GM12878 (cell line): ENCODE results near the gene RXFP3. TPM values are rescaled to one million over a fixed set of nuclear protein-coding genes. Genes with fewer than 3 reads are reported as not detected.

Experiments
- ATAC-seq: fragments of 200-7000 bp; cut with Tn5 transposase; 3 replicates; pipeline ENCODE4 v1.9.1; 2020; ENCODE audit warnings: mild to moderate bottlenecking, moderate library complexity
- BruUV-seq: library from RNA; stranded (reverse); fragments of 400-500 nt; replicated peaks from 2 replicates; lab custom pipeline; 2021; lab: Mats Ljungman, UMichigan
- CTCF ChIA-PET: fragments of 300-600 bp; sonication (Branson Sonifier 250); formaldehyde crosslinking; extraction: SDS; loops from one replicate; lab custom pipeline; 2021; ENCODE audit warnings: inconsistent platforms; lab: Yijun Ruan, JAX
- POLR2A ChIA-PET: fragments of 350-600 bp; formaldehyde crosslinking; extraction: SDS; loops from one replicate; lab custom pipeline; 2021; ENCODE audit warnings: inconsistent platforms; lab: Charles Lee
- RAD21 ChIA-PET: fragments of 300-600 bp; sonication (Branson Sonifier 250); formaldehyde crosslinking; loops from one replicate; lab custom pipeline; 2023; ENCODE audit warnings: antibody characterized with exemption; ENCODE audit not compliant: unreplicated experiment; lab: Charles Lee
- SMC1A ChIA-PET: fragments of 300-600 bp; sonication (Branson Sonifier 250); formaldehyde crosslinking; loops from one replicate; lab custom pipeline; 2023; ENCODE audit not compliant: unreplicated experiment, uncharacterized antibody; lab: Charles Lee
- DNase-seq: peaks from one replicate; pipeline ENCODE4 v3.0.0-alpha.2; 2011; ENCODE audit warnings: low read depth, low spot score
- FAIRE-seq: peaks from 3 replicates; lab custom pipeline; 2011; peaks lifted over from hg19 to GRCh38; lab: Jason Lieb, UNC
- H2AFZ ChIP-seq: 2 replicates; pipeline ENCODE4 v1.6.0; 2011; ENCODE audit warnings: low read depth, low read length, control low read depth; ENCODE audit not compliant: control insufficient read depth
- H3K27ac ChIP-seq: 2 replicates; pipeline ENCODE4 v1.5.1; 2011; ENCODE audit warnings: control low read depth; ENCODE audit not compliant: control insufficient read depth, insufficient read depth
- H3K27me3 ChIP-seq, 2 experiments: replicated peaks in 1 of 2; 2 replicates each; pipeline versions ENCODE4 v1.6.0 to v1.6.1; 2011; ENCODE audit warnings: low read length in 1 of 2; ENCODE audit not compliant: control insufficient read depth in 2 of 2, insufficient read depth in 2 of 2
- H3K36me3 ChIP-seq, 2 experiments: 2 replicates each; pipeline ENCODE4 v1.5.1; 2011; ENCODE audit warnings: low read length in 1 of 2; ENCODE audit not compliant: control insufficient read depth in 2 of 2, insufficient read depth in 2 of 2
- H3K4me1 ChIP-seq: 2 replicates; pipeline ENCODE4 v1.6.1; 2011; ENCODE audit warnings: mild to moderate bottlenecking, low read length, moderate library complexity, mixed read lengths; ENCODE audit not compliant: control insufficient read depth, insufficient read depth
- H3K4me2 ChIP-seq: 2 replicates; pipeline ENCODE4 v1.6.0; 2011; ENCODE audit warnings: control low read depth; ENCODE audit not compliant: control insufficient read depth, insufficient read depth
- H3K4me3 ChIP-seq: fragments of 200-600 bp; sonication (generic); 2 replicates; pipeline ENCODE4 v1.5.1; 2016
- H3K79me2 ChIP-seq: 2 replicates; pipeline ENCODE4 v1.6.0; 2011; ENCODE audit warnings: low read length; ENCODE audit not compliant: control insufficient read depth, insufficient read depth
- H3K9ac ChIP-seq: 2 replicates; pipeline ENCODE4 v1.8.0; 2011; ENCODE audit warnings: low read length, control low read depth, mixed read lengths; ENCODE audit not compliant: control insufficient read depth, insufficient read depth
- H3K9me3 ChIP-seq: replicated peaks from 3 replicates; pipeline ENCODE4 v1.5.1; 2011; ENCODE audit warnings: mild to moderate bottlenecking, low read length; ENCODE audit not compliant: control insufficient read depth, insufficient read depth
- H4K20me1 ChIP-seq: 2 replicates; pipeline ENCODE4 v1.6.0; 2011; ENCODE audit not compliant: control insufficient read depth, insufficient read depth
- CBFB ChIP-seq: IDR thresholded peaks from 2 replicates; pipeline ENCODE4 v1.6.1; 2016; ENCODE audit warnings: antibody characterized with exemption, low read depth
- CREM ChIP-seq: IDR thresholded peaks from 2 replicates; pipeline ENCODE4 v1.6.1; 2014; ENCODE audit warnings: antibody characterized with exemption, low read depth
- NKRF ChIP-seq: fragments of 450-650 bp; conservative IDR thresholded peaks from 2 replicates; pipeline ENCODE4 v1.6.1; 2017; ENCODE audit warnings: mild to moderate bottlenecking, moderate library complexity
- PAX5 ChIP-seq: IDR thresholded peaks from 2 replicates; pipeline ENCODE4 v1.6.1; 2011; ENCODE audit warnings: low read depth, low read length, borderline replicate concordance
- POLR2A ChIP-seq: IDR thresholded peaks from 2 replicates; pipeline ENCODE4 v1.6.1; 2011; ENCODE audit warnings: low read depth, mild to moderate bottlenecking, low read length
- RAD21 ChIP-seq: IDR thresholded peaks from 2 replicates; pipeline ENCODE4 v1.6.1; 2011; ENCODE audit warnings: mild to moderate bottlenecking, low read depth, low read length, moderate library complexity; ENCODE audit not compliant: insufficient read depth
- RAD51 ChIP-seq: fragments of 450-650 bp; IDR thresholded peaks from 2 replicates; pipeline ENCODE4 v1.6.1; 2016; ENCODE audit warnings: moderate library complexity, mild to moderate bottlenecking, inconsistent platforms
- ZBTB4 ChIP-seq: fragments of 450-650 bp; formaldehyde crosslinking; IDR thresholded peaks from 2 replicates; pipeline ENCODE4 v1.4.0; 2022; ENCODE audit warnings: mild to moderate bottlenecking, moderate library complexity
- WGBS: methylation state at CpG from one replicate; pipeline ENCODE4 v1.1.6; 2016; ENCODE audit warnings: low lambda C conversion rate; ENCODE audit not compliant: insufficient replicate concordance, insufficient coverage; ENCODE audit errors: missing lambda C conversion rate; 5-methylcytosine and 5-hydroxymethylcytosine counted together
- in situ Hi-C: fragments of 300-500 bp; cut with MboI; formaldehyde crosslinking; loops from 9 replicates; pipeline ENCODE4 v1.14.3; 2018; ENCODE audit warnings: mixed read lengths
- intact Hi-C: fragments of 100-400 bp; cut with micrococcal nuclease; formaldehyde crosslinking; loops from one replicate; pipeline ENCODE4 v1.14.2; 2022; ENCODE audit not compliant: unreplicated experiment
- polyA plus RNA-seq, 11 experiments: library from polyadenylated mRNA; depleted of rRNA in 4 of 11; unstranded in 6 of 11; stranded (reverse) in 5 of 11; fragments of >200 nt; fragmentation: Nextera tagmentation in 4 of 11; fragmentation: Illumina TruSeq in 1 of 11; extraction: Ambion mirVana in 4 of 11; extraction: Trizol in 1 of 11; gene quantifications; 1 replicate in 1 of 11; 2 replicates in 10 of 11; pipeline versions ENCODE4 v1.2.1 to v1.2.3, GENCODE V29; 2011 to 2016; ENCODE audit warnings: inconsistent platforms in 2 of 11, missing spikeins in 2 of 11, low read depth in 1 of 11
- total RNA-seq, 4 experiments: library from RNA; depleted of rRNA in 3 of 4; stranded (reverse); fragments of >200 nt in 3 of 4; fragmentation: Illumina TruSeq in 1 of 4; extraction: Trizol in 1 of 4; gene quantifications; 2 replicates each; pipeline versions ENCODE4 v1.2.1 to v1.2.3, GENCODE V29; 2013 to 2021
- TF ChIP-seq, protein P1 (sequence below): fragments of 150-350 bp; IDR thresholded peaks from 2 replicates; pipeline ENCODE4 v1.6.1; 2016; ENCODE audit warnings: low read depth, low read length

RXFP3 gene
- total and polyA plus RNA-seq, 10 of the 15 experiments (the other 5 are each of a cell fraction or from before 2014, with no cell fraction given) = 0.03 to 0.06 TPM; not detected in 8

DNA sequence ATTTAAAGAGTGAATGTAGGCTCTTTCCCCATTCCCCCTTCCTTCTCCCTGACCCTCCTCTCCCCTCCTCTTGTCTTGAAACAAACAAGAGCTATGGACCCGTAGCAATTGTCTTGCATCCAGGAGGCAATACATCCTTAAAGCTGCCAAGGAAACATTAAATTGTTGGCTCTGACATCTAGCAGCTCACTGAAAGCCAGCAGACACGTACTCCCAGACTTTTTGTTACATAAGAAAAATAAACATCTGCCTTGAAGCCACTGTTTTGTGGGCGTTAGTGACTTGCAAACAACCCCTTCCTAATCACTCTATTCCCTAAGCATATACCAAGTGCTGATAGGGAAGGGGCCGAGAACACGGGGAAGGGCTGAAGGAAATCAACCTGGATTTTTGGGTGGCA, 39.7 kb downstream of the RXFP3 start:
- intact Hi-C loops = loop anchor here (10.0 kb wide), 1 partner anchor 811 kb away; no protein-coding TSS in a partner anchor
- ChIA-PET SMC1A (interaction anchor here (0.7 kb wide), 1 partner anchor 13 kb away, joined by 3 read pairs; no protein-coding TSS in a partner anchor), RAD21 (no interaction called here), CTCF (interaction anchor here (0.6 to 1.9 kb wide), 6 partner anchors 9 to 832 kb away, joined by 3 to 6 read pairs (median 3); no protein-coding TSS in a partner anchor), POLR2A (no interaction called here)
- 74% methylated on average over 5 of the region's 5 CpGs for WGBS
- FAIRE-seq (no peak), DNase-seq (no peak), ATAC-seq (no peak)
- H3K27ac ChIP-seq = no peak overlapping the region
- H3K9me3 ChIP-seq = no peaks in the 10 kb centered on the region
- in situ Hi-C loops = no loop called here
- H3K36me3 ChIP-seq = no peaks in the 10 kb centered on the region
- no TSS peak for BruUV-seq
- no peak overlapping the region for H2AFZ ChIP-seq
- H3K4me2 ChIP-seq = no peak overlapping the region
- no peak overlapping the region for H3K9ac ChIP-seq
- no peaks in the 10 kb centered on the region for H3K79me2 ChIP-seq
- H4K20me1 ChIP-seq = no peaks in the 10 kb centered on the region
- peaks cover 17% of the 10 kb centered on the region for H3K4me1 ChIP-seq
- no peaks in the 10 kb centered on the region for H3K27me3 ChIP-seq
- no peak for TF ChIP-seq RAD21
- no peak for TF ChIP-seq PAX5
- no peak for TF ChIP-seq NKRF
- no peak for TF ChIP-seq CBFB
- TF ChIP-seq RAD51 = no peak
- H3K4me3 ChIP-seq = no peak overlapping the region

GRCh38 chr5:33976307-33976706, 40.1 kb downstream of the RXFP3 start:
- in situ Hi-C loops = no loop called here
- BruUV-seq = no TSS peak
- H3K9me3 ChIP-seq = no peaks in the 10 kb centered on the region
- TF ChIP-seq, protein P1, sequence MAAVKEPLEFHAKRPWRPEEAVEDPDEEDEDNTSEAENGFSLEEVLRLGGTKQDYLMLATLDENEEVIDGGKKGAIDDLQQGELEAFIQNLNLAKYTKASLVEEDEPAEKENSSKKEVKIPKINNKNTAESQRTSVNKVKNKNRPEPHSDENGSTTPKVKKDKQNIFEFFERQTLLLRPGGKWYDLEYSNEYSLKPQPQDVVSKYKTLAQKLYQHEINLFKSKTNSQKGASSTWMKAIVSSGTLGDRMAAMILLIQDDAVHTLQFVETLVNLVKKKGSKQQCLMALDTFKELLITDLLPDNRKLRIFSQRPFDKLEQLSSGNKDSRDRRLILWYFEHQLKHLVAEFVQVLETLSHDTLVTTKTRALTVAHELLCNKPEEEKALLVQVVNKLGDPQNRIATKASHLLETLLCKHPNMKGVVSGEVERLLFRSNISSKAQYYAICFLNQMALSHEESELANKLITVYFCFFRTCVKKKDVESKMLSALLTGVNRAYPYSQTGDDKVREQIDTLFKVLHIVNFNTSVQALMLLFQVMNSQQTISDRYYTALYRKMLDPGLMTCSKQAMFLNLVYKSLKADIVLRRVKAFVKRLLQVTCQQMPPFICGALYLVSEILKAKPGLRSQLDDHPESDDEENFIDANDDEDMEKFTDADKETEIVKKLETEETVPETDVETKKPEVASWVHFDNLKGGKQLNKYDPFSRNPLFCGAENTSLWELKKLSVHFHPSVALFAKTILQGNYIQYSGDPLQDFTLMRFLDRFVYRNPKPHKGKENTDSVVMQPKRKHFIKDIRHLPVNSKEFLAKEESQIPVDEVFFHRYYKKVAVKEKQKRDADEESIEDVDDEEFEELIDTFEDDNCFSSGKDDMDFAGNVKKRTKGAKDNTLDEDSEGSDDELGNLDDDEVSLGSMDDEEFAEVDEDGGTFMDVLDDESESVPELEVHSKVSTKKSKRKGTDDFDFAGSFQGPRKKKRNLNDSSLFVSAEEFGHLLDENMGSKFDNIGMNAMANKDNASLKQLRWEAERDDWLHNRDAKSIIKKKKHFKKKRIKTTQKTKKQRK = no peak
- TF ChIP-seq CREM = no peak
- TF ChIP-seq ZBTB4 (CRISPR knock-in tag) = no peak
- TF ChIP-seq POLR2A = no peak

More at GRCh38 chr5:33976307-33976706, 40.1 kb downstream of the RXFP3 start:
- no peak overlapping the region for H3K4me2 ChIP-seq
- SMC1A ChIA-PET = no interaction called here
- no peaks in the 10 kb centered on the region for H4K20me1 ChIP-seq
- CTCF ChIA-PET = interaction anchor here (0.6 to 1.9 kb wide), 5 partner anchors 9 to 832 kb away, joined by 3 to 6 read pairs (median 3); no protein-coding TSS in a partner anchor
- 55% methylated on average over 1 of the region's 1 CpG for WGBS
- no peak overlapping the region for H2AFZ ChIP-seq
- DNase-seq = no peak
- no peak overlapping the region for H3K27ac ChIP-seq
- peaks cover 17% of the 10 kb centered on the region for H3K4me1 ChIP-seq
- H3K9ac ChIP-seq = no peak overlapping the region
- no peak for FAIRE-seq
- RAD21 ChIA-PET = no interaction called here
- no peak for ATAC-seq
- H3K27me3 ChIP-seq = no peaks in the 10 kb centered on the region
- intact Hi-C loops = loop anchor here (10.0 kb wide), 1 partner anchor 812 kb away; no protein-coding TSS in a partner anchor
- no peaks in the 10 kb centered on the region for H3K36me3 ChIP-seq
- H3K79me2 ChIP-seq = no peaks in the 10 kb centered on the region
- no peak overlapping the region for H3K4me3 ChIP-seq
- POLR2A ChIA-PET = no interaction called here
